H9 (cell line): ENCODE measurements around the gene KMT2C. TPM values are rescaled to one million over a fixed set of nuclear protein-coding genes. Genes with fewer than 3 reads are reported as not detected.
A peak's percentile ranks its signal among the peaks of the same experiment; 100 is the strongest.

Experiments used
- DNase-seq: peaks from one replicate; pipeline ENCODE4 v3.0.0-alpha.2; 2017
- H2AFZ ChIP-seq: one replicate; pipeline ENCODE4 v1.6.1; 2013; ENCODE audit warnings: mild to moderate bottlenecking, low read length, control low read depth, moderate library complexity
- H2AK5ac ChIP-seq: 2 replicates; pipeline ENCODE4 v1.6.1; 2013; ENCODE audit warnings: low read length, control low read depth, mixed read lengths; ENCODE audit not compliant: insufficient read length
- H2BK120ac ChIP-seq: one replicate; pipeline ENCODE4 v1.6.1; 2013; ENCODE audit warnings: low read depth, mild to moderate bottlenecking, low read length, control low read depth, inconsistent platforms; ENCODE audit not compliant: poor library complexity, severe bottlenecking
- H2BK12ac ChIP-seq: 2 replicates; pipeline ENCODE4 v1.6.1; 2013; ENCODE audit warnings: low read length, control low read depth, mixed read lengths, low read depth; ENCODE audit not compliant: insufficient read length
- H2BK15ac ChIP-seq: 2 replicates; pipeline ENCODE4 v1.6.1; 2013; ENCODE audit warnings: low read depth, low read length, control low read depth
- H2BK20ac ChIP-seq: one replicate; pipeline ENCODE4 v1.6.1; 2013; ENCODE audit warnings: low read depth, mild to moderate bottlenecking, low read length, control low read depth, inconsistent platforms; ENCODE audit not compliant: poor library complexity, severe bottlenecking
- H2BK5ac ChIP-seq: 2 replicates; pipeline ENCODE4 v1.6.1; 2013; ENCODE audit warnings: low read length, control low read depth, mixed read lengths; ENCODE audit not compliant: insufficient read length
- H3K14ac ChIP-seq: 2 replicates; pipeline ENCODE4 v1.6.1; 2013; ENCODE audit warnings: low read length, control low read depth; ENCODE audit not compliant: insufficient read depth
- H3K18ac ChIP-seq: 2 replicates; pipeline ENCODE4 v1.6.1; 2013; ENCODE audit warnings: low read depth, mild to moderate bottlenecking, mixed read lengths, low read length, control low read depth; ENCODE audit not compliant: insufficient read length
- H3K23ac ChIP-seq: 2 replicates; pipeline ENCODE4 v1.6.1; 2013; ENCODE audit warnings: low read length, control low read depth, mixed read lengths, low read depth; ENCODE audit not compliant: insufficient read length
- H3K23me2 ChIP-seq: 2 replicates; pipeline ENCODE4 v1.6.1; 2013; ENCODE audit warnings: low read depth, mild to moderate bottlenecking, mixed read lengths, low read length, control low read depth; ENCODE audit not compliant: insufficient read length, poor library complexity, severe bottlenecking
- H3K27ac ChIP-seq: 2 replicates; pipeline ENCODE4 v1.5.1; 2013; ENCODE audit warnings: low read length, control low read depth, mixed read lengths, low read depth; ENCODE audit not compliant: insufficient read length
- H3K27me3 ChIP-seq: 2 replicates; pipeline ENCODE4 v1.6.1; 2013; ENCODE audit warnings: low read length, control low read depth, inconsistent platforms; ENCODE audit not compliant: insufficient read depth
- H3K4ac ChIP-seq: 2 replicates; pipeline ENCODE4 v1.6.1; 2013; ENCODE audit warnings: low read depth, mild to moderate bottlenecking, control low read depth, inconsistent platforms, low read length, moderate library complexity
- H3K4me1 ChIP-seq: 2 replicates; pipeline ENCODE4 v1.6.1; 2013; ENCODE audit warnings: low read length, control low read depth, inconsistent platforms; ENCODE audit not compliant: insufficient read depth
- H3K4me2 ChIP-seq: 2 replicates; pipeline ENCODE4 v1.6.1; 2013; ENCODE audit warnings: low read length, control low read depth, mixed read lengths; ENCODE audit not compliant: insufficient read length, insufficient read depth
- H3K56ac ChIP-seq: 2 replicates; pipeline ENCODE4 v1.6.1; 2013; ENCODE audit warnings: low read depth, mild to moderate bottlenecking, mixed read lengths, low read length, control low read depth; ENCODE audit not compliant: insufficient read length
- H3K79me1 ChIP-seq: 2 replicates; pipeline ENCODE4 v1.6.1; 2013; ENCODE audit warnings: low read depth, mild to moderate bottlenecking, moderate library complexity, low read length, control low read depth, inconsistent platforms; ENCODE audit not compliant: insufficient read depth, poor library complexity, severe bottlenecking
- H3K79me2 ChIP-seq: 2 replicates; pipeline ENCODE4 v1.6.1; 2013; ENCODE audit warnings: low read length, control low read depth, inconsistent platforms; ENCODE audit not compliant: insufficient read depth
- H3K9ac ChIP-seq: 2 replicates; pipeline ENCODE4 v1.6.1; 2013; ENCODE audit warnings: low read length, control low read depth, mixed read lengths; ENCODE audit not compliant: insufficient read length; ENCODE audit errors: extremely low read depth
- H3K9me3 ChIP-seq: one replicate; pipeline ENCODE4 v1.6.1; 2013; ENCODE audit warnings: low read depth, low read length, inconsistent platforms; ENCODE audit not compliant: control insufficient read depth
- H3T11ph ChIP-seq: one replicate; pipeline ENCODE4 v1.6.1; 2013; ENCODE audit warnings: mild to moderate bottlenecking, low read length, control low read depth, inconsistent platforms
- H4K20me1 ChIP-seq: one replicate; pipeline ENCODE4 v1.6.1; 2013; ENCODE audit not compliant: control insufficient read depth, insufficient read length, insufficient read depth
- H4K5ac ChIP-seq: 2 replicates; pipeline ENCODE4 v1.6.1; 2013; ENCODE audit warnings: low read depth, mild to moderate bottlenecking, mixed read lengths, low read length, control low read depth; ENCODE audit not compliant: insufficient read length
- H4K8ac ChIP-seq: replicated peaks from 2 replicates; pipeline ENCODE4 v1.6.1; 2013; ENCODE audit warnings: low read length, control low read depth, mixed read lengths, low read depth; ENCODE audit not compliant: insufficient read length
- H4K91ac ChIP-seq: 2 replicates; pipeline ENCODE4 v1.6.1; 2013; ENCODE audit warnings: low read depth, mild to moderate bottlenecking, moderate library complexity, mixed read lengths, low read length, control low read depth; ENCODE audit not compliant: insufficient read length
- H3K27ac Mint-ChIP-seq, 3 experiments: 2 replicates in 2 of 3; 3 replicates in 1 of 3; pipeline ENCODE4 v1.8.0; 2020 to 2021; ENCODE audit warnings: mixed read lengths in 3 of 3, mild to moderate bottlenecking in 1 of 3, moderate library complexity in 1 of 3
- H3K27me3 Mint-ChIP-seq: 2 replicates; pipeline ENCODE4 v1.8.0; 2021; ENCODE audit warnings: low read depth, mild to moderate bottlenecking, moderate library complexity, mixed read lengths
- H3K36me3 Mint-ChIP-seq, 3 experiments: 2 replicates in 2 of 3; 3 replicates in 1 of 3; pipeline ENCODE4 v1.8.0; 2020 to 2021; ENCODE audit warnings: low read depth in 3 of 3, mixed read lengths in 3 of 3; ENCODE audit not compliant: insufficient read depth in 1 of 3
- H3K4me1 Mint-ChIP-seq, 2 experiments: 2 replicates each; pipeline ENCODE4 v1.8.0; 2020; ENCODE audit warnings: mixed read lengths in 2 of 2
- H3K4me3 Mint-ChIP-seq, 2 experiments: 2 replicates in 1 of 2; 3 replicates in 1 of 2; pipeline ENCODE4 v1.8.0; 2020 to 2021; ENCODE audit warnings: mild to moderate bottlenecking in 2 of 2, mixed read lengths in 2 of 2, moderate library complexity in 1 of 2
- H3K9me3 Mint-ChIP-seq, 2 experiments: 2 replicates in 1 of 2; 3 replicates in 1 of 2; pipeline ENCODE4 v1.8.0; 2020; ENCODE audit warnings: mild to moderate bottlenecking in 2 of 2, mixed read lengths in 2 of 2, moderate library complexity in 1 of 2
- WGBS: extraction: QIAGEN DNeasy Blood & Tissue Kit; methylation state at CpG from one replicate; pipeline ENCODE4 v1.1.7; 2013; ENCODE audit warnings: missing lambda C conversion rate, low lambda C conversion rate, mixed read lengths; ENCODE audit not compliant: insufficient read length; ENCODE audit errors: extremely low coverage; 5-methylcytosine and 5-hydroxymethylcytosine counted together
- total RNA-seq: library from RNA; stranded (reverse); gene quantifications from 2 replicates; pipeline ENCODE4 v1.2.1, GENCODE V29; 2021
- TF ChIP-seq, protein P1 (sequence below): fragments of 200-600 bp; sonication (generic); conservative IDR thresholded peaks from 3 replicates; pipeline ENCODE4 v1.8.0; 2021; ENCODE audit warnings: antibody characterized with exemption, mild to moderate bottlenecking

The KMT2C gene
- total RNA-seq, 1 experiment from 2014 or later: 32.2 TPM

DNA sequence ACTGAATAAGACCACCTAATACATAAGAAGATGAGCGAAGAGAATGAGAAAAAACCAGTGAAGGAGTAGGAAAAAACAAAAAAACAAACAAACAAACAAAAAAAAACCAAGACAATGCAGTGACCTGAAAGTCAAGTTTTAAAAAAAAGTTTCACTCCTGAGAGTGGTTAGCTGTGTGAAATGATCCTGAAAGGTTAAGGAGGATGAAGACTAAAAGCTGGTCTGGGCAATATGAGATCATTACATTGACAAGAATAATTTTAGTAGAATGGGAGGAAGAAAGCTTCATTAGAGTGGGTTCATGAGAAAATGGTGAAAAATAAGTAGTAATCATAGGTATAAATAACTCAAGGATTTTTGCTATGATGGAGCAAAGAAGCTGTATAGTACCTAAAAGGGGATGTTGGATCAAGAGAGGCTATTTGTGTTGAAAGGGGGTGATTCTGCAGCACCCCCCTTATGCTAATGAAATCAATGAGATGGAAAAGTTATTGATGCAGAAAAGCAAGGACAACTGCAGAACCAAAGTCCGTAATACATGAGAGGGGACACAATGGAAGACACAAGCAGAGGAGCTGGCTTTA is 80.2 kb downstream of the KMT2C start:
- H3K9me3 Mint-ChIP-seq: peaks cover 0 to 5% of the 10 kb centered on the region in 2 experiments; a peak in 1 of 5 replicates
- no peak overlapping the region for H3K4me3 Mint-ChIP-seq
- no CpG with 5 or more reads among the region's 2 CpGs for whole genome bisulfite sequencing

More for the DNA sequence above, 80.2 kb downstream of the KMT2C start:
- Histone ChIP-seq H3K23me2 (no peaks in the 10 kb centered on the region), H3K4me2 (no peak overlapping the region), H2BK12ac (no peak overlapping the region), H3K4me1 (no peaks in the 10 kb centered on the region), H3K9me3 (no peaks in the 10 kb centered on the region), H3K27me3 (no peaks in the 10 kb centered on the region), H3K14ac (no peak overlapping the region), H4K8ac (no peak overlapping the region), H2AK5ac (no peak overlapping the region), H3K79me1 (peaks cover 3% of the 10 kb centered on the region), H3T11ph (no peak overlapping the region), H4K20me1 (no peaks in the 10 kb centered on the region), H2BK5ac (no peak overlapping the region), H3K56ac (no peak overlapping the region), H3K9ac (no peak overlapping the region), H4K91ac (no peak overlapping the region), H3K18ac (no peak overlapping the region), H4K5ac (no peak overlapping the region), H2BK20ac (no peak overlapping the region), H2BK120ac (no peak overlapping the region), H3K23ac (no peak overlapping the region), H3K27ac (no peak overlapping the region), H2BK15ac (no peak overlapping the region), H2AFZ (no peak overlapping the region), H3K79me2 (no peaks in the 10 kb centered on the region), H3K4ac (no peak overlapping the region)
- Mint-ChIP-seq H3K27ac (peak overlapping the region in 1 of 3 experiments; percentile 29; a peak in 1 of 7 replicates), H3K36me3 (peaks cover 18 to 23% (median 23%) of the 10 kb centered on the region in 3 experiments), H3K27me3 (no peaks in the 10 kb centered on the region), H3K4me1 (peaks cover 12 to 15% of the 10 kb centered on the region in 2 experiments)
- DNase-seq: no peak
- TF ChIP-seq, protein P1, sequence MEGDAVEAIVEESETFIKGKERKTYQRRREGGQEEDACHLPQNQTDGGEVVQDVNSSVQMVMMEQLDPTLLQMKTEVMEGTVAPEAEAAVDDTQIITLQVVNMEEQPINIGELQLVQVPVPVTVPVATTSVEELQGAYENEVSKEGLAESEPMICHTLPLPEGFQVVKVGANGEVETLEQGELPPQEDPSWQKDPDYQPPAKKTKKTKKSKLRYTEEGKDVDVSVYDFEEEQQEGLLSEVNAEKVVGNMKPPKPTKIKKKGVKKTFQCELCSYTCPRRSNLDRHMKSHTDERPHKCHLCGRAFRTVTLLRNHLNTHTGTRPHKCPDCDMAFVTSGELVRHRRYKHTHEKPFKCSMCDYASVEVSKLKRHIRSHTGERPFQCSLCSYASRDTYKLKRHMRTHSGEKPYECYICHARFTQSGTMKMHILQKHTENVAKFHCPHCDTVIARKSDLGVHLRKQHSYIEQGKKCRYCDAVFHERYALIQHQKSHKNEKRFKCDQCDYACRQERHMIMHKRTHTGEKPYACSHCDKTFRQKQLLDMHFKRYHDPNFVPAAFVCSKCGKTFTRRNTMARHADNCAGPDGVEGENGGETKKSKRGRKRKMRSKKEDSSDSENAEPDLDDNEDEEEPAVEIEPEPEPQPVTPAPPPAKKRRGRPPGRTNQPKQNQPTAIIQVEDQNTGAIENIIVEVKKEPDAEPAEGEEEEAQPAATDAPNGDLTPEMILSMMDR: no peak
